ENCODE data around the gene ZNF324. TPM values are rescaled to one million over a fixed set of nuclear protein-coding genes. Genes with fewer than 3 reads are reported as not detected.

Gene ZNF324
- total and polyA plus RNA-seq, 9 of the 15 experiments (the other 6 are each of a cell fraction or from before 2014, with no cell fraction given) = 0.92 to 16.4 (median 5.3) TPM

DNA sequence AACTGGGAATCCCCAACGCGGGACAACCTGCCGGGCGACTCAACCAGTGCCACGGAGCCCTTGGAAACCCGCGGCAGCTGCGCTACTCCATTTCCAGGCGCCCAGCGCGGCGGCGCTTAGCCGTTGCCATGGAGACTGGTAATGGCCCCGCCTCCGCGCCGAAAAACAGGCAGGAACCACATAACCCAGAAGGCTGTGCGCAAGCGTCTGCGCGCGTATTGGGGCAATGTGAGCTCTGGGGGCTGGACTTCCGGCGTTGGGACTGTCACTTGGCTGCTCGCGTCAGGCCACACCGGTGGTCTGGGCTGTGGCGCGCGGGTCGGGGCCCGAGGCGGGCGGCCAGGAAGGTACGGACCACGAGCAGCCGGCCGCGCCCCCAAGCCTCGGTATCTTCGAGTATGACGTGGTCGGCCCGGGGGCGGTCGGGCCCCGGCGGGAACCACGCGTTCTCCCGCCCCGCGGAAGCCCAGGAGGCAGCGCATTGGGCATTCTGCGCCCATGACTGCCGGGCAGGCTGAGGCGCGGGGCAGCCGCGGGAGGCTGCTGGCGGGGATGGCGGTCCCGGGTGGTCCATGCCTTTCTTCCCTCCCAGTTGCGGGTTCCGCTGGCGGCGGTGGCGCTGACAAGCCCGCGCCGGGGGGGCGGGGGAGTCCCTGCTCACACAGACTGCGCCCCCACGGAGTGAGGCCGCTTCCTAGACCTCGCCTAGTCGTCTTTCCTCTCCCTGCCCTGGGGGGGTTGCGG, 15.3 kb upstream of the ZNF324 start, which contains the start of gene ZNF324B (continued):
- TF ChIP-seq, protein P1, sequence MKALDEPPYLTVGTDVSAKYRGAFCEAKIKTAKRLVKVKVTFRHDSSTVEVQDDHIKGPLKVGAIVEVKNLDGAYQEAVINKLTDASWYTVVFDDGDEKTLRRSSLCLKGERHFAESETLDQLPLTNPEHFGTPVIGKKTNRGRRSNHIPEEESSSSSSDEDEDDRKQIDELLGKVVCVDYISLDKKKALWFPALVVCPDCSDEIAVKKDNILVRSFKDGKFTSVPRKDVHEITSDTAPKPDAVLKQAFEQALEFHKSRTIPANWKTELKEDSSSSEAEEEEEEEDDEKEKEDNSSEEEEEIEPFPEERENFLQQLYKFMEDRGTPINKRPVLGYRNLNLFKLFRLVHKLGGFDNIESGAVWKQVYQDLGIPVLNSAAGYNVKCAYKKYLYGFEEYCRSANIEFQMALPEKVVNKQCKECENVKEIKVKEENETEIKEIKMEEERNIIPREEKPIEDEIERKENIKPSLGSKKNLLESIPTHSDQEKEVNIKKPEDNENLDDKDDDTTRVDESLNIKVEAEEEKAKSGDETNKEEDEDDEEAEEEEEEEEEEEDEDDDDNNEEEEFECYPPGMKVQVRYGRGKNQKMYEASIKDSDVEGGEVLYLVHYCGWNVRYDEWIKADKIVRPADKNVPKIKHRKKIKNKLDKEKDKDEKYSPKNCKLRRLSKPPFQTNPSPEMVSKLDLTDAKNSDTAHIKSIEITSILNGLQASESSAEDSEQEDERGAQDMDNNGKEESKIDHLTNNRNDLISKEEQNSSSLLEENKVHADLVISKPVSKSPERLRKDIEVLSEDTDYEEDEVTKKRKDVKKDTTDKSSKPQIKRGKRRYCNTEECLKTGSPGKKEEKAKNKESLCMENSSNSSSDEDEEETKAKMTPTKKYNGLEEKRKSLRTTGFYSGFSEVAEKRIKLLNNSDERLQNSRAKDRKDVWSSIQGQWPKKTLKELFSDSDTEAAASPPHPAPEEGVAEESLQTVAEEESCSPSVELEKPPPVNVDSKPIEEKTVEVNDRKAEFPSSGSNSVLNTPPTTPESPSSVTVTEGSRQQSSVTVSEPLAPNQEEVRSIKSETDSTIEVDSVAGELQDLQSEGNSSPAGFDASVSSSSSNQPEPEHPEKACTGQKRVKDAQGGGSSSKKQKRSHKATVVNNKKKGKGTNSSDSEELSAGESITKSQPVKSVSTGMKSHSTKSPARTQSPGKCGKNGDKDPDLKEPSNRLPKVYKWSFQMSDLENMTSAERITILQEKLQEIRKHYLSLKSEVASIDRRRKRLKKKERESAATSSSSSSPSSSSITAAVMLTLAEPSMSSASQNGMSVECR (CRISPR knock-in tag; IDR thresholded peaks at IDR 0.05) = peak; percentile 95
- TF ChIP-seq SMAD4 (CRISPR knock-in tag; conservative IDR thresholded peaks at IDR 0.05) = 0 out of 2 replicates have a peak, but pooled peaks have one; percentile 25
- no peak for TF ChIP-seq NELFE (IDR thresholded peaks at IDR 0.05; ENCODE audit: insufficient read depth, insufficient read length)
- TF ChIP-seq, protein P2, sequence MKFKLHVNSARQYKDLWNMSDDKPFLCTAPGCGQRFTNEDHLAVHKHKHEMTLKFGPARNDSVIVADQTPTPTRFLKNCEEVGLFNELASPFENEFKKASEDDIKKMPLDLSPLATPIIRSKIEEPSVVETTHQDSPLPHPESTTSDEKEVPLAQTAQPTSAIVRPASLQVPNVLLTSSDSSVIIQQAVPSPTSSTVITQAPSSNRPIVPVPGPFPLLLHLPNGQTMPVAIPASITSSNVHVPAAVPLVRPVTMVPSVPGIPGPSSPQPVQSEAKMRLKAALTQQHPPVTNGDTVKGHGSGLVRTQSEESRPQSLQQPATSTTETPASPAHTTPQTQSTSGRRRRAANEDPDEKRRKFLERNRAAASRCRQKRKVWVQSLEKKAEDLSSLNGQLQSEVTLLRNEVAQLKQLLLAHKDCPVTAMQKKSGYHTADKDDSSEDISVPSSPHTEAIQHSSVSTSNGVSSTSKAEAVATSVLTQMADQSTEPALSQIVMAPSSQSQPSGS (CRISPR knock-in tag; IDR thresholded peaks at IDR 0.05) = 0 out of 2 replicates have a peak, but pooled peaks have one; percentile 34
- peak; percentile 90 for TF ChIP-seq RB1 (IDR thresholded peaks at IDR 0.05; ENCODE audit: low read depth)
- peak in 1 of 2 experiments; percentile 64; a peak in 2 of 4 replicates for TF ChIP-seq MAZ (CRISPR knock-in tag; conservative IDR thresholded peaks at IDR 0.05 in 1 of 2, IDR thresholded peaks at IDR 0.05 in 1 of 2)
- peak; percentile 68 for TF ChIP-seq NFYB (IDR thresholded peaks at IDR 0.05; ENCODE audit: extremely low read depth, insufficient read length)
- TF ChIP-seq, protein P3, sequence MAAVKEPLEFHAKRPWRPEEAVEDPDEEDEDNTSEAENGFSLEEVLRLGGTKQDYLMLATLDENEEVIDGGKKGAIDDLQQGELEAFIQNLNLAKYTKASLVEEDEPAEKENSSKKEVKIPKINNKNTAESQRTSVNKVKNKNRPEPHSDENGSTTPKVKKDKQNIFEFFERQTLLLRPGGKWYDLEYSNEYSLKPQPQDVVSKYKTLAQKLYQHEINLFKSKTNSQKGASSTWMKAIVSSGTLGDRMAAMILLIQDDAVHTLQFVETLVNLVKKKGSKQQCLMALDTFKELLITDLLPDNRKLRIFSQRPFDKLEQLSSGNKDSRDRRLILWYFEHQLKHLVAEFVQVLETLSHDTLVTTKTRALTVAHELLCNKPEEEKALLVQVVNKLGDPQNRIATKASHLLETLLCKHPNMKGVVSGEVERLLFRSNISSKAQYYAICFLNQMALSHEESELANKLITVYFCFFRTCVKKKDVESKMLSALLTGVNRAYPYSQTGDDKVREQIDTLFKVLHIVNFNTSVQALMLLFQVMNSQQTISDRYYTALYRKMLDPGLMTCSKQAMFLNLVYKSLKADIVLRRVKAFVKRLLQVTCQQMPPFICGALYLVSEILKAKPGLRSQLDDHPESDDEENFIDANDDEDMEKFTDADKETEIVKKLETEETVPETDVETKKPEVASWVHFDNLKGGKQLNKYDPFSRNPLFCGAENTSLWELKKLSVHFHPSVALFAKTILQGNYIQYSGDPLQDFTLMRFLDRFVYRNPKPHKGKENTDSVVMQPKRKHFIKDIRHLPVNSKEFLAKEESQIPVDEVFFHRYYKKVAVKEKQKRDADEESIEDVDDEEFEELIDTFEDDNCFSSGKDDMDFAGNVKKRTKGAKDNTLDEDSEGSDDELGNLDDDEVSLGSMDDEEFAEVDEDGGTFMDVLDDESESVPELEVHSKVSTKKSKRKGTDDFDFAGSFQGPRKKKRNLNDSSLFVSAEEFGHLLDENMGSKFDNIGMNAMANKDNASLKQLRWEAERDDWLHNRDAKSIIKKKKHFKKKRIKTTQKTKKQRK (IDR thresholded peaks at IDR 0.05; ENCODE audit: borderline replicate concordance, low read depth, low read length) = peak; percentile 55; the same call in 1 of the 2 replicates
- no peak for TF ChIP-seq SLC30A9 (CRISPR knock-in tag; IDR thresholded peaks at IDR 0.05)
- TF ChIP-seq ZFPM2 (CRISPR knock-in tag; IDR thresholded peaks at IDR 0.05) = 0 out of 2 replicates have a peak, but pooled peaks have one; percentile 51

Data from K562 (cell line).